G401.6 (cell line): ENCODE data around the gene SPATS2L.

Experiments used
- FAIRE-seq: peaks from 2 replicates; lab custom pipeline; 2012; peaks lifted over from hg19 to GRCh38; lab: Jason Lieb, UNC

SPATS2L gene

GRCh38 chr2:200378652-200379290, 72.3 kb downstream of the SPATS2L start:
- FAIRE-seq = no peak

GRCh38 chr2:200379481-200380090, 73.1 kb downstream of the SPATS2L start:
- FAIRE-seq = no peak

GRCh38 chr2:200380091-200380561, 73.6 kb downstream of the SPATS2L start:
- no peak for FAIRE-seq

DNA sequence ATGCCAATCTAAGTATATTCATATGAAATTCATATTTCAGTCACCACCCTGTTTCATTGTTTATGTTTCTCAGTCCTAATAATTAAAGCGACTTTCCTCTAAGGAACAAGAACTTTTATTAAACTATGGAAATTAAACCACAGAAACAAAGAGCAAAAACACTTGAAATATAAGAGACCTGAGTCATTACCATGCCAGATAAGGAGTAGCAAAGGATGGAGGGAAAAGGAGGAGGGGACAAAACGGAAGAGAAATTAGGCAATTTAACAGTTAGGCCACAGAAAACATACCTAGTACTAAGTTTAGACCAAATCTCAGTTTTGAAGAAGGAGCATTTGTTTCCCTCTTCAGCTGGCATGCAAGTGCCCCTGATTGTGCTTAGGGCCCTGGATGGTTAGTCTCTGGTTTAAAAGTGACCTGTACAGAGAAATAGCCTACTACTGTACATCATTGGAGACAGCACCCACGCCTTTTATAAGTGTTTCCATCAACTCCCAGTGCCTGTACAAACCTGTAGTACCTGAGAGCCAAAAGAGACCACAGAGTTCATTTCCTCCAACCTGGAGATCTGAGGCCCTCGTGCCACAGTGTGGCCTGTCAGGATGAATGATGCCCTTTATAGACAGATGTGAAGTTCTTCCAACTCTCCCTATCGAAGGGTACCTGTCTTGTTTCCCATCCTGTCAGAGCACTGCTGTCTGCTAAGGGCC, 74.5 kb downstream of the SPATS2L start:
- no peak for FAIRE-seq

DNA sequence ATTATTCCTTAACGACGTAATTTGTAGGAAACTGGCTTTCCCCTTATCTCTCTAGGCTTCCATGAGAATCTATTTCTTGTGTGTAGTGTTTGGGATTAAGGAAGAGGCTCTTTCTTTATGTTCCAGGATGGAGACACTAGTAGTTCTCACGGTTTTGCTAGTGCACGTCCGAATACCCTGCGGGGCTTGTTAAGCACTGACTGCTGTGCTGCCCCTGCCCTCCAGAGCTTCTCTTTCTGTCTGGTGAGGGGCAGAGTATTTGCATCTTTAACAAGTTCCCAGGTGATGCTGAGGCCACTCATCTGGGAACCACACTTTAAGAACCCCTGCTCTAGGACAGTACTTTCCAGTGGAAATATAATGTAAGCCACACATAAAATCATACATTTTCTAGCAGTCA, 76.4 kb downstream of the SPATS2L start:
- FAIRE-seq = no peak

DNA sequence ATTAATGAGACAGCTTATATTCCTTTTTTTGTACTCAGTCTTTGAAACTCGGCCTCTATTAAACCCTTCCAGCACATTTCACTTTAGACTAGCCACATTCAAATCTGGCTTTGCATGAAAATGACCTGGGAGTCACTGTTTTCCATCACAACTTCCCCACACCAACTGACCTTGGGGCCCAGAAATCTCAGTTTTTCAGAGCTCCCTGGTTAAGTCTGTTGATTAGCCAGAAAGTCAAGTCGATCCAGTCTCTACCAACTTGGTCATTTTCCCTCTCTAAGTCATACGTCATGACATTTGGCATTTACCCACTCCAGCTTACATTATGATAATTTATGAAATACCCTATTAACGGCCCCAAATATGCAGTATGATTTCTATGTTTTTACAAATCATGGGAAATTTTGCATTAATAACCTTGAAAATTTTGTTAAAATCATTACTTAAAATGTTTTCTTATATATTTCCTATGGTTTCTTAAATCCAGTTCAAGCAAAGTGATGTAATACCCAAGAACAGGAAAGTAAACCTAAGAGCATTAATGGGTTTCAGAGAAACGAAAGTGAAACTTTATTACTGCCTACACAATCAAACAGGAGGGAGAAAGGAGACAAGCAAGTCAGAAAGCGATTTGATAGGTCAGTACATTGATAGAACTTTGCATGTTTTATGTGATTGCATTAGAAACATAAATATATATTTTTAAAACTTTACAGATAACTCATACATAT, 77.1 kb downstream of the SPATS2L start:
- FAIRE-seq = no peak

DNA sequence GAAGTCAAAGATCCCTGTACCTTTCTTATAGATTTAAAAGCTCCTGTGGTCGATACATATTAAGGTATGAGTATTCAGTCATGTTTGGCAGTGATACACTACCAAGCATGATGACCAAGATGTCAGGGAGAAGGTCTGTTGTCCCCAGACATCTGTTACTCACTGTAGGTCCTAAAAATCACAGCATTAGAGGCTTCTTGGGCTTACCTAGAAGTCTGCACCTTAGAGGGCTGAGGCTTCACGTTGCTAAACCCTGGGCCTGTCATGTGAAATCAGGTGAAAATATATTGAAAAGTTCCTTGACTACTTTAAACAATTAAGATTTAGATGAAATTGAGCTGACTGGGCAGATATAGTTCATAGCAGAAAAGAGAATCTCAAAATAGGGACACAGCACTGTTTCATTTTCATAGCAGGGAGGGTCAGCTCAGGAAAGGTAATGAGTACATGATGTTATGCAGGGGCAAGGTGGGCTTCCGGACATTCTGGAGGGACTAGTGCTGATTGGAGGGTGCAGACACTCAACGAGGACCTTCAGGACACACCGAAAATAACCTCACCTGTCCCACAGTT, 78.7 kb downstream of the SPATS2L start:
- no peak for FAIRE-seq

- no peak for FAIRE-seq
Measured at GRCh38 chr2:200393191-200393590, 86.7 kb downstream of the SPATS2L start.

GRCh38 chr2:200394045-200394444, 87.6 kb downstream of the SPATS2L start:
- FAIRE-seq = no peak

DNA sequence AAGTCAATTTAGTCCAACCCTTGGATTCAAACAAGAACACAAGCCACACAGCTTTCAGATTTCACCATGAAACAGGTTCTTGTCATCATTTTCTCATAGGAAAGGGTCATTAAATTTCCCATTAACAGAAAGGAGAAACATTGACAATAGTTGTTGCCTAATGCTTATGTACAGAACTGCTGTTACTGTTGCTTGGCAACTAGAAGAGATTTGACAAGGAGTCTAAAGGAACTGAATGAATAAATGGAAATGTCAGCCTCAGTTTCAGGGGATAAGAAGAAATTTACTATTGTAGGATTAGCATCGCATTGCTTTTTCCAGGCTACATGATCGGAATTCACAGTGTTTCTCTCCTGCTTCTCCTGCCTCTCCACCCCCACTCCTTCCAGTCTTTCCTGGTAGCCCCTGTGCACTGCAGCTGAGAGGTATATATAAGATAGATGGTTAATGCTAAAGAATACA, 90.3 kb downstream of the SPATS2L start:
- FAIRE-seq = no peak

GRCh38 chr2:200397785-200398184, 91.3 kb downstream of the SPATS2L start:
- no peak for FAIRE-seq

DNA sequence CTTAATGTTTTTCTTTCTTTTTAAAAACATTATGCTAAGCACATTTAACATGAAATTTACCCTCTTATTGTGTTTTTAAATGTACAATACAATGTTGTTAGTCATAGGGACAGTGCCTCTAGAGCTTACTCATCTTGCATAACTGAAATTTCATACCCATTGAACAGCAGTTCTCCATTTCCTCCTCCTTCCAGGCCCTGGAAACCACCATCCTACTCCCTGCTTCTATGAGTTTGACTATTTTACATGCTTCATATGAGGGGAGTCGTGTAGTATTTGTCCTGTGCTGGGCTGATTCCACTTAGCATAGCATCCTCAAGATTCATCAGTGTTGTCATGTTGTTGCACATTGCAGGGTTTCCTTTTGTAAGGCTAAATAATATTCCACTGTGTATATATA, 92.6 kb downstream of the SPATS2L start:
- FAIRE-seq = no peak

GRCh38 chr2:200399636-200400035, 93.1 kb downstream of the SPATS2L start:
- FAIRE-seq = no peak

- FAIRE-seq = no peak
Measured at GRCh38 chr2:200403814-200404213, 97.3 kb downstream of the SPATS2L start.

DNA sequence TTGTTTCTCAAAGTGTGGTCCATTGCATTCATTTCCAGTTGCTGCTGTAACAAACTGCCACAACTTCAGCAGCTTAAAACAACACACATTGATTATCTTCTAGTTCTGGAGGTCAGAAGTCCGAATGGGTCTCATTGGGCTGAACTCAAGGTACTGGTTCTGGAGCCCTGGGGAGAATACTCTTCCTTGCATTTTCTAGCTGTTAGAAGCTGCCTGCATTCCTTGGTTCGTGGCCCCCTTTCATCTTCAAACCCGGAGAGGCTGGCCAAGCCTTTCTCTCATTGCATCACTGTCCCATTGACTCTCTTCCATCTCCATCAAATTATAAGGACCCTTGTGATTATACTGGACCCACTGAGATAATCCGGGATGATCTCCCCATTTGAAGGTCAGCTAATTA, 98.1 kb downstream of the SPATS2L start:
- FAIRE-seq = no peak

- FAIRE-seq = no peak
Measured at GRCh38 chr2:200405599-200406298, 99.3 kb downstream of the SPATS2L start.

GRCh38 chr2:200406379-200406778, 99.9 kb downstream of the SPATS2L start:
- FAIRE-seq = no peak

GRCh38 chr2:200408428-200409316, 102.2 kb downstream of the SPATS2L start:
- FAIRE-seq = no peak

- no peak for FAIRE-seq
Measured at GRCh38 chr2:200411831-200412230, 105.3 kb downstream of the SPATS2L start.

- FAIRE-seq = no peak
Measured at GRCh38 chr2:200414367-200414766, 107.9 kb downstream of the SPATS2L start.

GRCh38 chr2:200415455-200415854, 109.0 kb downstream of the SPATS2L start:
- FAIRE-seq = no peak
